HFFc6 (cell line): Measurements from ENCODE around the gene CBLN2. TPM values are rescaled to one million over a fixed set of nuclear protein-coding genes. Genes with fewer than 3 reads are reported as not detected.

Experiments
- DNase-seq: peaks from one replicate; pipeline ENCODE4 v3.0.0-alpha.2; 2018
- H3K27ac Mint-ChIP-seq: 2 replicates; pipeline ENCODE4 v1.8.0; 2020; ENCODE audit warnings: mild to moderate bottlenecking, mixed read lengths
- H3K27me3 Mint-ChIP-seq: 2 replicates; pipeline ENCODE4 v1.8.0; 2021; ENCODE audit warnings: mild to moderate bottlenecking, moderate library complexity, mixed read lengths; ENCODE audit not compliant: insufficient read depth
- H3K36me3 Mint-ChIP-seq: 2 replicates; pipeline ENCODE4 v1.8.0; 2021; ENCODE audit warnings: low read depth, mixed read lengths
- H3K4me1 Mint-ChIP-seq: 2 replicates; pipeline ENCODE4 v1.8.0; 2020; ENCODE audit warnings: low read depth, mixed read lengths
- H3K4me3 Mint-ChIP-seq: 2 replicates; pipeline ENCODE4 v1.8.0; 2020; ENCODE audit warnings: mild to moderate bottlenecking, moderate library complexity, mixed read lengths
- H3K9me3 Mint-ChIP-seq: 2 replicates; pipeline ENCODE4 v1.8.0; 2020; ENCODE audit warnings: mild to moderate bottlenecking, mixed read lengths
- total RNA-seq, 6 experiments: library from RNA; stranded (reverse); fragmentation: NEBNext Ultra II Directional; extraction: Animal tissue kit (Norgen Biotek cat#: 25700); gene quantifications; 2 replicates in 1 of 6; 3 replicates in 5 of 6; pipeline ENCODE4 v1.2.3, GENCODE V29; 2021
- TF ChIP-seq, protein P1 (sequence below): fragments of 200-600 bp; sonication (generic); IDR thresholded peaks from 2 replicates; pipeline ENCODE4 v1.5.0; 2021; ENCODE audit warnings: antibody characterized with exemption, mild to moderate bottlenecking

CBLN2 gene
- total RNA-seq, 6 experiments from 2014 or later = not detected

DNA sequence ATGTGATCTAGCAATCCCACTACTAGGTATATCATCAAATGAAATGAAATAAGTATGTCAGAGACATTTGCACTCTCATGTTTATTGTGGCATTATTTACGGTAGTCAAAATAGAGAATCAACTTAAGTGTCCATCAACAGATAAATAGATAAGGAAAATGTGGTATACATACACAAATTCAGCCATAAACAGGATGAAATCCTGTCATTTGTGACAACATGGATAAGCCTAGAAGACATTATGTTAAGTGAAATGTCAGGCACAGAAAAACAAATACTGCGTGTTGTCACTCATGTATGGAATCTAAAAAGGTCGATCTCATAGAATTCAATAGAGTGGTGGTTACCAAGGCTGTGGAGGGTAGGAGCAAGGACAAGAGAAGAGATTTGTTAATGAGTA, 22.1 kb upstream of the CBLN2 start:
- no peak overlapping the region for H3K4me3 Mint-ChIP-seq
- TF ChIP-seq, protein P1, sequence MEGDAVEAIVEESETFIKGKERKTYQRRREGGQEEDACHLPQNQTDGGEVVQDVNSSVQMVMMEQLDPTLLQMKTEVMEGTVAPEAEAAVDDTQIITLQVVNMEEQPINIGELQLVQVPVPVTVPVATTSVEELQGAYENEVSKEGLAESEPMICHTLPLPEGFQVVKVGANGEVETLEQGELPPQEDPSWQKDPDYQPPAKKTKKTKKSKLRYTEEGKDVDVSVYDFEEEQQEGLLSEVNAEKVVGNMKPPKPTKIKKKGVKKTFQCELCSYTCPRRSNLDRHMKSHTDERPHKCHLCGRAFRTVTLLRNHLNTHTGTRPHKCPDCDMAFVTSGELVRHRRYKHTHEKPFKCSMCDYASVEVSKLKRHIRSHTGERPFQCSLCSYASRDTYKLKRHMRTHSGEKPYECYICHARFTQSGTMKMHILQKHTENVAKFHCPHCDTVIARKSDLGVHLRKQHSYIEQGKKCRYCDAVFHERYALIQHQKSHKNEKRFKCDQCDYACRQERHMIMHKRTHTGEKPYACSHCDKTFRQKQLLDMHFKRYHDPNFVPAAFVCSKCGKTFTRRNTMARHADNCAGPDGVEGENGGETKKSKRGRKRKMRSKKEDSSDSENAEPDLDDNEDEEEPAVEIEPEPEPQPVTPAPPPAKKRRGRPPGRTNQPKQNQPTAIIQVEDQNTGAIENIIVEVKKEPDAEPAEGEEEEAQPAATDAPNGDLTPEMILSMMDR = no peak
- no peak overlapping the region for H3K27ac Mint-ChIP-seq
- no peaks in the 10 kb centered on the region for H3K27me3 Mint-ChIP-seq
- no peaks in the 10 kb centered on the region for H3K36me3 Mint-ChIP-seq
- DNase-seq = no peak
- H3K9me3 Mint-ChIP-seq = peaks cover 27% of the 10 kb centered on the region
- no peaks in the 10 kb centered on the region for H3K4me1 Mint-ChIP-seq

- TF ChIP-seq, protein P1 = no peak
- H3K36me3 Mint-ChIP-seq = no peaks in the 10 kb centered on the region
- H3K27me3 Mint-ChIP-seq = no peaks in the 10 kb centered on the region
- no peaks in the 10 kb centered on the region for H3K4me1 Mint-ChIP-seq
- no peak overlapping the region for H3K4me3 Mint-ChIP-seq
- no peak overlapping the region for H3K27ac Mint-ChIP-seq
- H3K9me3 Mint-ChIP-seq = no peaks in the 10 kb centered on the region
- no peak for DNase-seq
Observed at GRCh38 chr18:72555968-72556367, 11.8 kb upstream of the CBLN2 start.

DNA sequence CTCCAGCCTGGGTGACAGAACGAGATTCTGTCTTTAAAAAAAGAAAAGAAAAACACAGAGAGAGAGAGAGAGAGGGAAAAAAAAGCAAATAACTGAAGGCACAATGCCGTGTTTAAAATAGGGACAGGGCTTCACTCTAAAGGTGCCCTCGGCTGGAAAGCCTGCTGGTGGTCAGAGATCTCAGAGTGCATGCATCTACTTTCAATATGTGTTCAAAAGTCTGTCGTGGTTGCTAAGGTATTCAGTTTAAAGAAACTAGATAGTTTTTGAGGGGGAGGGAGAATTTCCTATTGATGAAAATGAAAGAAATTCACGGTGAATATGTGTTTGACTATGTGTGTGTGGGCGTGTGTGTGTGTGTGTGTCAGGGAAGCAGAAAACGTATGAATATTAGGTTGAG, 11.0 kb upstream of the CBLN2 start:
- no peaks in the 10 kb centered on the region; the same call in 1 of the 2 replicates for H3K9me3 Mint-ChIP-seq
- H3K4me3 Mint-ChIP-seq = no peak overlapping the region
- H3K36me3 Mint-ChIP-seq = no peaks in the 10 kb centered on the region
- DNase-seq = no peak
- H3K27ac Mint-ChIP-seq = no peak overlapping the region
- H3K4me1 Mint-ChIP-seq = no peaks in the 10 kb centered on the region
- TF ChIP-seq, protein P1 = no peak
- no peaks in the 10 kb centered on the region for H3K27me3 Mint-ChIP-seq

DNA sequence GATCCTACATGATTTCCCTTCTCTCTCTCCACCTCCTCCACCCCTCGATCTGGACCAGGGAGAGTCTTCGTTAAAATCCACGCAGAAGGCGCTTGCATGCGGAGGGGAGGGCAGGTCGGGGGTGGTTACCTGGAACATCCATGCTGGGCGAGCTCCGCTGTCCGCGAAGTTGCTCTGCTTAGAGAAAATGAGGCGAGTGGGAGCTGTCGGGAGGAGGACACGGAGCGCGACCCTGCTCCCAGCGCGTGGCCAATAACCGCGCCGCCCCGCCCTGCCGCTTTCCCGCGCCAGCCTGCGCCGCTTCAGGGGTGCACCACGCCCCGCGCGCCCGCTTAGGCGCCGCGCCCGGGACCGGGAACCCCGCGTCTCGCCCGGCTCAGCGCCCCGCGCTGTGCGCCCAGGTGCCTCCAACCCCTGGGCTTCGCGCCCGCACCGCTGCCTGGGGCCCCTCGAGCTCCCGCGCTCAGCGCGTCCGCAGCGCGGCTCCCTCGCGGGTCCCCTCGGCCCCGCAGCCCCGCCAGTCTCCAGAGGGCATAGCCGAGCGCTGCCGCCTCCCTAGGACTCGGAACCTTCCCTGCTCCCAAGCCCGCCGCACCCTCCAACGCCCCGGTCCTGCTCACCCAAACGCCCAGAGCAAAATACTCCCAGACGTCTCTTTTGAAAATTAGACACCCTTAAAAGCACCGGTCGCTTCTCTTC, 636 bp downstream of the CBLN2 start:
- peaks cover 5% of the 10 kb centered on the region; the same call in 1 of the 2 replicates for H3K36me3 Mint-ChIP-seq
- H3K27ac Mint-ChIP-seq = no peak overlapping the region
- H3K9me3 Mint-ChIP-seq = no peaks in the 10 kb centered on the region; the same call in 1 of the 2 replicates
- H3K4me1 Mint-ChIP-seq = peaks cover 7% of the 10 kb centered on the region; the same call in 1 of the 2 replicates
- TF ChIP-seq, protein P1 = no peak
- peak overlapping the region; percentile 7; the same call in 1 of the 2 replicates for H3K4me3 Mint-ChIP-seq
- peaks cover 13% of the 10 kb centered on the region for H3K27me3 Mint-ChIP-seq
- no peak for DNase-seq

GRCh38 chr18:72542984-72543356, 1.2 kb downstream of the CBLN2 start:
- TF ChIP-seq, protein P1 = no peak
- peaks cover 7% of the 10 kb centered on the region; the same call in 1 of the 2 replicates for H3K4me1 Mint-ChIP-seq
- no peaks in the 10 kb centered on the region; the same call in 1 of the 2 replicates for H3K9me3 Mint-ChIP-seq
- H3K36me3 Mint-ChIP-seq = peaks cover 5% of the 10 kb centered on the region; the same call in 1 of the 2 replicates
- peaks cover 13% of the 10 kb centered on the region for H3K27me3 Mint-ChIP-seq
- H3K4me3 Mint-ChIP-seq = no peak overlapping the region
- no peak overlapping the region for H3K27ac Mint-ChIP-seq
- DNase-seq = no peak
